ENCODE data around the gene NTMT2.
"Not testable (repeated sequence)": the region's sequence is repeated elsewhere in the genome, so short reads cannot be mapped to it uniquely, and the experiment has no call there.

The NTMT2 gene

DNA sequence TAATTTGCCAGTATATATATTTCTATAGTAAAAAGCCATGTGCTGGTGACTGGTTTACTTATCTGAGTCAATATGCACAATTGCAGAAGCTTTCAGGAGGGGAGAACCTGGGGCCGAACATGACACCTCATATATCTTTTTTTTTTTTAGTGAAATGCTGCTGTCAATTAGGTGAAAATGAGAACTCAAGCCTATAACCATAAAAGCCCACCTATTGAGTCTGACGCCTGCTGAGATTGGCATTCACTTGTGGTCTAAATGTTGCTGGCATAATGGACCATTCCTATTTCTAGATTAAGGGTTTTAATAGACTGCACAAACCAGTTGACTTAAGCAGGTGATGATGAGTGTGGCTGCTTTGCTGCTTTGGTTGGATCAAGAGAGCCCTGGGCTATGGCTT lies 10.8 kb downstream of the NTMT2 start:
- H3K4me3 ChIP-seq (ENCODE audit: low read depth, low read length): no peak overlapping the region
- no peak for DNase-seq (ENCODE audit: low read depth)
- TF ChIP-seq CTCF (IDR thresholded peaks at IDR 0.05; ENCODE audit: insufficient read depth, low read depth, low read length, missing control alignments): no peak

GRCh38 chr1:170157820-170158219 lies 12.1 kb downstream of the NTMT2 start:
- no peak for TF ChIP-seq CTCF (IDR thresholded peaks at IDR 0.05; ENCODE audit: insufficient read depth, low read depth, low read length, missing control alignments)
- H3K4me3 ChIP-seq (ENCODE audit: low read depth, low read length): no peak overlapping the region
- DNase-seq (ENCODE audit: low read depth): no peak

GRCh38 chr1:170162459-170163246 lies 16.9 kb downstream of the NTMT2 start:
- DNase-seq (ENCODE audit: low read depth): no peak
- no peak for TF ChIP-seq CTCF (IDR thresholded peaks at IDR 0.05; ENCODE audit: insufficient read depth, low read depth, low read length, missing control alignments)
- H3K4me3 ChIP-seq (ENCODE audit: low read depth, low read length): no peak overlapping the region

- no peak overlapping the region for H3K4me3 ChIP-seq (ENCODE audit: low read depth, low read length)
- peak; percentile 7 for DNase-seq (ENCODE audit: low read depth)
- TF ChIP-seq CTCF (IDR thresholded peaks at IDR 0.05; ENCODE audit: insufficient read depth, low read depth, low read length, missing control alignments): no peak
Observed at GRCh38 chr1:170164103-170164763, 18.5 kb downstream of the NTMT2 start.

- TF ChIP-seq CTCF (IDR thresholded peaks at IDR 0.05; ENCODE audit: insufficient read depth, low read depth, low read length, missing control alignments): no peak
- H3K4me3 ChIP-seq (ENCODE audit: low read depth, low read length): no peak overlapping the region
- no peak for DNase-seq (ENCODE audit: low read depth)
Observed at GRCh38 chr1:170166518-170167180, 20.9 kb downstream of the NTMT2 start.

- no peak for DNase-seq (ENCODE audit: low read depth)
- no peak for TF ChIP-seq CTCF (IDR thresholded peaks at IDR 0.05; ENCODE audit: insufficient read depth, low read depth, low read length, missing control alignments)
- H3K4me3 ChIP-seq (ENCODE audit: low read depth, low read length): no peak overlapping the region
Observed at GRCh38 chr1:170168265-170168664, 22.5 kb downstream of the NTMT2 start.

- H3K4me3 ChIP-seq (ENCODE audit: low read depth, low read length); DNase-seq (ENCODE audit: low read depth): not testable (repeated sequence)
Observed at GRCh38 chr1:170170513-170170912, 24.8 kb downstream of the NTMT2 start.

Data from GM12865 (cell line).